Measurements from ENCODE around the gene DCDC2B.

The DCDC2B gene

GRCh38 chr1:32246888-32247273, 38.0 kb downstream of the DCDC2B start, which contains the start of gene FAM167B:
Gene FAM167B (plus strand): TSS chr1:32247222. CDS start chr1:32247422, 200 bp downstream.
- in situ Hi-C loops (cut with HindIII; ENCODE audit: low sequenced_read_pairs), result no loop called here
- DNase-seq (ENCODE audit: low read depth), result no peak
- no peak within 1 kb of the TSS for H3K4me3 ChIP-seq (ENCODE audit: low read depth, low read length)
- TF ChIP-seq CTCF (IDR thresholded peaks at IDR 0.05; ENCODE audit: low read depth, low read length, missing control alignments), result no peak

- no peak for TF ChIP-seq CTCF (IDR thresholded peaks at IDR 0.05; ENCODE audit: low read depth, low read length, missing control alignments)
- in situ Hi-C loops (cut with HindIII; ENCODE audit: low sequenced_read_pairs), result no loop called here
- no peak overlapping the region for H3K4me3 ChIP-seq (ENCODE audit: low read depth, low read length)
- no peak for DNase-seq (ENCODE audit: low read depth)
Observed at GRCh38 chr1:32247452-32247851, 38.6 kb downstream of the DCDC2B start.

- H3K4me3 ChIP-seq (ENCODE audit: low read depth, low read length), result no peak overlapping the region
- peak; percentile 12 for DNase-seq (ENCODE audit: low read depth)
- peak; percentile 79 for TF ChIP-seq CTCF (IDR thresholded peaks at IDR 0.05; ENCODE audit: low read depth, low read length, missing control alignments)
- in situ Hi-C loops (cut with HindIII; ENCODE audit: low sequenced_read_pairs), result no loop called here
Observed at GRCh38 chr1:32247983-32248889, 39.3 kb downstream of the DCDC2B start.

- DNase-seq (ENCODE audit: low read depth), result no peak
- no peak overlapping the region for H3K4me3 ChIP-seq (ENCODE audit: low read depth, low read length)
- in situ Hi-C loops (cut with HindIII; ENCODE audit: low sequenced_read_pairs), result no loop called here
Observed at GRCh38 chr1:32249831-32250525, 41.1 kb downstream of the DCDC2B start.

GRCh38 chr1:32250893-32251716, 42.2 kb downstream of the DCDC2B start, which contains the start of gene LCK:
Gene LCK (plus strand): TSS chr1:32251265. CDS start chr1:32274330, 23,065 bp downstream.
- no peak within 1 kb of the TSS for H3K4me3 ChIP-seq (ENCODE audit: low read depth, low read length)
- no peak for DNase-seq (ENCODE audit: low read depth)
- no peak for TF ChIP-seq CTCF (IDR thresholded peaks at IDR 0.05; ENCODE audit: low read depth, low read length, missing control alignments)
- in situ Hi-C loops (cut with HindIII; ENCODE audit: low sequenced_read_pairs), result no loop called here

More at GRCh38 chr1:32249831-32250525, 41.1 kb downstream of the DCDC2B start:
- no peak for TF ChIP-seq CTCF (IDR thresholded peaks at IDR 0.05; ENCODE audit: low read depth, low read length, missing control alignments)

Measured in astrocyte of the cerebellum (primary cell).